IPS DF 6.9 (cell line): ENCODE measurements around the gene CABYR.

Experiments
- DNase-seq: peaks from one replicate; pipeline ENCODE4 v3.0.0-alpha.2; 2013; ENCODE audit warnings: low read depth, low spot score
- H3K27ac ChIP-seq: one replicate; pipeline ENCODE4 v1.5.1; 2013; ENCODE audit warnings: low read length, control low read depth
- H3K27me3 ChIP-seq: 2 replicates; pipeline ENCODE4 v1.6.1; 2013; ENCODE audit warnings: mild to moderate bottlenecking, low read length; ENCODE audit not compliant: control insufficient read depth, insufficient read depth
- H3K36me3 ChIP-seq: 2 replicates; pipeline ENCODE4 v1.6.1; 2013; ENCODE audit warnings: low read length; ENCODE audit not compliant: control insufficient read depth, insufficient read depth
- H3K4me1 ChIP-seq: 2 replicates; pipeline ENCODE4 v1.6.1; 2013; ENCODE audit warnings: low read length; ENCODE audit not compliant: control insufficient read depth, insufficient read depth
- H3K4me3 ChIP-seq: 2 replicates; pipeline ENCODE4 v1.5.1; 2013; ENCODE audit warnings: mild to moderate bottlenecking, low read length
- H3K9me3 ChIP-seq: 2 replicates; pipeline ENCODE4 v1.6.1; 2013; ENCODE audit warnings: low read length, inconsistent platforms; ENCODE audit not compliant: control insufficient read depth, insufficient read depth
- WGBS: extraction: QIAGEN DNeasy Blood & Tissue Kit; methylation state at CpG from one replicate; pipeline ENCODE4 v1.1.7; 2013; ENCODE audit warnings: mixed read lengths, missing lambda C conversion rate; ENCODE audit not compliant: insufficient read length, insufficient coverage; 5-methylcytosine and 5-hydroxymethylcytosine counted together

CABYR gene

GRCh38 chr18:24170360-24170759 is 31.5 kb downstream of the CABYR start:
- no peaks in the 10 kb centered on the region for H3K4me1 ChIP-seq
- no peak overlapping the region for H3K27ac ChIP-seq
- H3K36me3 ChIP-seq, result no peaks in the 10 kb centered on the region
- no CpG with 5 or more reads among the region's 8 CpGs for WGBS
- H3K9me3 ChIP-seq, result no peaks in the 10 kb centered on the region
- DNase-seq, result no peak
- H3K27me3 ChIP-seq, result no peaks in the 10 kb centered on the region
- H3K4me3 ChIP-seq, result no peak overlapping the region

- Histone ChIP-seq H3K36me3 (no peaks in the 10 kb centered on the region), H3K9me3 (no peaks in the 10 kb centered on the region), H3K27me3 (no peaks in the 10 kb centered on the region), H3K27ac (no peak overlapping the region), H3K4me3 (no peak overlapping the region), H3K4me1 (no peaks in the 10 kb centered on the region)
- no peak for DNase-seq
- WGBS, result no CpG with 5 or more reads among the region's 3 CpGs
Observed at GRCh38 chr18:24173997-24174396, 35.1 kb downstream of the CABYR start.

GRCh38 chr18:24176727-24177416 is 38.0 kb downstream of the CABYR start:
- H3K4me3 ChIP-seq, result no peak overlapping the region
- no peaks in the 10 kb centered on the region for H3K36me3 ChIP-seq
- no peak overlapping the region for H3K27ac ChIP-seq
- no peaks in the 10 kb centered on the region for H3K9me3 ChIP-seq
- peaks cover 1% of the 10 kb centered on the region; the same call in 1 of the 2 replicates for H3K4me1 ChIP-seq
- WGBS, result no CpG with 5 or more reads among the region's 7 CpGs
- no peaks in the 10 kb centered on the region for H3K27me3 ChIP-seq
- peak; percentile 63 for DNase-seq

- Histone ChIP-seq H3K27ac (no peak overlapping the region), H3K27me3 (no peaks in the 10 kb centered on the region), H3K9me3 (no peaks in the 10 kb centered on the region)
Observed at GRCh38 chr18:24177499-24178133, 38.8 kb downstream of the CABYR start.

GRCh38 chr18:24180048-24180447 is 41.2 kb downstream of the CABYR start:
- Histone ChIP-seq H3K36me3 (no peaks in the 10 kb centered on the region), H3K4me1 (peaks cover 1% of the 10 kb centered on the region; the same call in 1 of the 2 replicates), H3K27ac (no peak overlapping the region), H3K4me3 (no peak overlapping the region), H3K27me3 (no peaks in the 10 kb centered on the region), H3K9me3 (no peaks in the 10 kb centered on the region)
- DNase-seq, result no peak
- 100% methylated on average over 1 of the region's 1 CpG for WGBS

More at GRCh38 chr18:24177499-24178133, 38.8 kb downstream of the CABYR start:
- Histone ChIP-seq H3K4me3 (no peak overlapping the region), H3K36me3 (no peaks in the 10 kb centered on the region), H3K4me1 (peaks cover 1% of the 10 kb centered on the region; the same call in 1 of the 2 replicates)
- WGBS, result no CpG with 5 or more reads among the region's 5 CpGs
- no peak for DNase-seq

GRCh38 chr18:24181806-24182205 is 42.9 kb downstream of the CABYR start:
- WGBS, result no CpG with 5 or more reads among the region's 2 CpGs
- H3K36me3 ChIP-seq, result no peaks in the 10 kb centered on the region
- no peaks in the 10 kb centered on the region for H3K27me3 ChIP-seq
- no peak for DNase-seq
- H3K4me3 ChIP-seq, result no peak overlapping the region
- no peaks in the 10 kb centered on the region for H3K9me3 ChIP-seq
- no peak overlapping the region for H3K27ac ChIP-seq
- H3K4me1 ChIP-seq, result peaks cover 1% of the 10 kb centered on the region; the same call in 1 of the 2 replicates

- Histone ChIP-seq H3K9me3 (no peaks in the 10 kb centered on the region), H3K4me1 (peaks cover 1% of the 10 kb centered on the region; the same call in 1 of the 2 replicates), H3K36me3 (no peaks in the 10 kb centered on the region), H3K27ac (no peak overlapping the region), H3K4me3 (no peak overlapping the region), H3K27me3 (no peaks in the 10 kb centered on the region)
- WGBS, result no CpG with 5 or more reads among the region's 7 CpGs
- no peak for DNase-seq
Observed at GRCh38 chr18:24185805-24186204, 46.9 kb downstream of the CABYR start.

GRCh38 chr18:24187049-24187448 is 48.2 kb downstream of the CABYR start:
- no peak overlapping the region for H3K4me3 ChIP-seq
- H3K9me3 ChIP-seq, result no peaks in the 10 kb centered on the region
- 100% methylated on average over 3 of the region's 5 CpGs for WGBS
- H3K27me3 ChIP-seq, result no peaks in the 10 kb centered on the region
- no peak for DNase-seq
- no peaks in the 10 kb centered on the region for H3K36me3 ChIP-seq
- no peak overlapping the region for H3K27ac ChIP-seq
- no peaks in the 10 kb centered on the region for H3K4me1 ChIP-seq

- Histone ChIP-seq H3K36me3 (no peaks in the 10 kb centered on the region), H3K27ac (no peak overlapping the region), H3K27me3 (no peaks in the 10 kb centered on the region), H3K4me3 (no peak overlapping the region), H3K4me1 (no peaks in the 10 kb centered on the region), H3K9me3 (no peaks in the 10 kb centered on the region)
- no peak for DNase-seq
- WGBS, result no CpG with 5 or more reads among the region's 1 CpG
Observed at GRCh38 chr18:24187689-24188088, 48.8 kb downstream of the CABYR start.

- WGBS, result no CpG with 5 or more reads among the region's 5 CpGs
- H3K27me3 ChIP-seq, result no peaks in the 10 kb centered on the region
- H3K36me3 ChIP-seq, result no peaks in the 10 kb centered on the region
Observed at GRCh38 chr18:24188120-24188519, 49.3 kb downstream of the CABYR start.

More at GRCh38 chr18:24188120-24188519, 49.3 kb downstream of the CABYR start:
- Histone ChIP-seq H3K4me3 (no peak overlapping the region), H3K27ac (no peak overlapping the region), H3K9me3 (no peaks in the 10 kb centered on the region), H3K4me1 (no peaks in the 10 kb centered on the region)
- no peak for DNase-seq
